H9 (cell line): ENCODE data around the gene MOB1B. TPM values are rescaled to one million over a fixed set of nuclear protein-coding genes. Genes with fewer than 3 reads are reported as not detected.

ENCODE experiments used
- DNase-seq: peaks from one replicate; pipeline ENCODE4 v3.0.0-alpha.2; 2017
- H2AFZ ChIP-seq: one replicate; pipeline ENCODE4 v1.6.1; 2013; ENCODE audit warnings: mild to moderate bottlenecking, low read length, control low read depth, moderate library complexity
- H2AK5ac ChIP-seq: 2 replicates; pipeline ENCODE4 v1.6.1; 2013; ENCODE audit warnings: low read length, control low read depth, mixed read lengths; ENCODE audit not compliant: insufficient read length
- H2BK120ac ChIP-seq: one replicate; pipeline ENCODE4 v1.6.1; 2013; ENCODE audit warnings: low read depth, mild to moderate bottlenecking, low read length, control low read depth, inconsistent platforms; ENCODE audit not compliant: poor library complexity, severe bottlenecking
- H2BK12ac ChIP-seq: 2 replicates; pipeline ENCODE4 v1.6.1; 2013; ENCODE audit warnings: low read length, control low read depth, mixed read lengths, low read depth; ENCODE audit not compliant: insufficient read length
- H2BK15ac ChIP-seq: 2 replicates; pipeline ENCODE4 v1.6.1; 2013; ENCODE audit warnings: low read depth, low read length, control low read depth
- H2BK20ac ChIP-seq: one replicate; pipeline ENCODE4 v1.6.1; 2013; ENCODE audit warnings: low read depth, mild to moderate bottlenecking, low read length, control low read depth, inconsistent platforms; ENCODE audit not compliant: poor library complexity, severe bottlenecking
- H2BK5ac ChIP-seq: 2 replicates; pipeline ENCODE4 v1.6.1; 2013; ENCODE audit warnings: low read length, control low read depth, mixed read lengths; ENCODE audit not compliant: insufficient read length
- H3K14ac ChIP-seq: 2 replicates; pipeline ENCODE4 v1.6.1; 2013; ENCODE audit warnings: low read length, control low read depth; ENCODE audit not compliant: insufficient read depth
- H3K18ac ChIP-seq: 2 replicates; pipeline ENCODE4 v1.6.1; 2013; ENCODE audit warnings: low read depth, mild to moderate bottlenecking, mixed read lengths, low read length, control low read depth; ENCODE audit not compliant: insufficient read length
- H3K23ac ChIP-seq: 2 replicates; pipeline ENCODE4 v1.6.1; 2013; ENCODE audit warnings: low read length, control low read depth, mixed read lengths, low read depth; ENCODE audit not compliant: insufficient read length
- H3K23me2 ChIP-seq: 2 replicates; pipeline ENCODE4 v1.6.1; 2013; ENCODE audit warnings: low read depth, mild to moderate bottlenecking, mixed read lengths, low read length, control low read depth; ENCODE audit not compliant: insufficient read length, poor library complexity, severe bottlenecking
- H3K27ac ChIP-seq: 2 replicates; pipeline ENCODE4 v1.5.1; 2013; ENCODE audit warnings: low read length, control low read depth, mixed read lengths, low read depth; ENCODE audit not compliant: insufficient read length
- H3K27me3 ChIP-seq: 2 replicates; pipeline ENCODE4 v1.6.1; 2013; ENCODE audit warnings: low read length, control low read depth, inconsistent platforms; ENCODE audit not compliant: insufficient read depth
- H3K4ac ChIP-seq: 2 replicates; pipeline ENCODE4 v1.6.1; 2013; ENCODE audit warnings: low read depth, mild to moderate bottlenecking, control low read depth, inconsistent platforms, low read length, moderate library complexity
- H3K4me1 ChIP-seq: 2 replicates; pipeline ENCODE4 v1.6.1; 2013; ENCODE audit warnings: low read length, control low read depth, inconsistent platforms; ENCODE audit not compliant: insufficient read depth
- H3K4me2 ChIP-seq: 2 replicates; pipeline ENCODE4 v1.6.1; 2013; ENCODE audit warnings: low read length, control low read depth, mixed read lengths; ENCODE audit not compliant: insufficient read length, insufficient read depth
- H3K56ac ChIP-seq: 2 replicates; pipeline ENCODE4 v1.6.1; 2013; ENCODE audit warnings: low read depth, mild to moderate bottlenecking, mixed read lengths, low read length, control low read depth; ENCODE audit not compliant: insufficient read length
- H3K79me1 ChIP-seq: 2 replicates; pipeline ENCODE4 v1.6.1; 2013; ENCODE audit warnings: low read depth, mild to moderate bottlenecking, moderate library complexity, low read length, control low read depth, inconsistent platforms; ENCODE audit not compliant: insufficient read depth, poor library complexity, severe bottlenecking
- H3K79me2 ChIP-seq: 2 replicates; pipeline ENCODE4 v1.6.1; 2013; ENCODE audit warnings: low read length, control low read depth, inconsistent platforms; ENCODE audit not compliant: insufficient read depth
- H3K9ac ChIP-seq: 2 replicates; pipeline ENCODE4 v1.6.1; 2013; ENCODE audit warnings: low read length, control low read depth, mixed read lengths; ENCODE audit not compliant: insufficient read length; ENCODE audit errors: extremely low read depth
- H3K9me3 ChIP-seq: one replicate; pipeline ENCODE4 v1.6.1; 2013; ENCODE audit warnings: low read depth, low read length, inconsistent platforms; ENCODE audit not compliant: control insufficient read depth
- H3T11ph ChIP-seq: one replicate; pipeline ENCODE4 v1.6.1; 2013; ENCODE audit warnings: mild to moderate bottlenecking, low read length, control low read depth, inconsistent platforms
- H4K20me1 ChIP-seq: one replicate; pipeline ENCODE4 v1.6.1; 2013; ENCODE audit not compliant: control insufficient read depth, insufficient read length, insufficient read depth
- H4K5ac ChIP-seq: 2 replicates; pipeline ENCODE4 v1.6.1; 2013; ENCODE audit warnings: low read depth, mild to moderate bottlenecking, mixed read lengths, low read length, control low read depth; ENCODE audit not compliant: insufficient read length
- H4K8ac ChIP-seq: replicated peaks from 2 replicates; pipeline ENCODE4 v1.6.1; 2013; ENCODE audit warnings: low read length, control low read depth, mixed read lengths, low read depth; ENCODE audit not compliant: insufficient read length
- H4K91ac ChIP-seq: 2 replicates; pipeline ENCODE4 v1.6.1; 2013; ENCODE audit warnings: low read depth, mild to moderate bottlenecking, moderate library complexity, mixed read lengths, low read length, control low read depth; ENCODE audit not compliant: insufficient read length
- H3K27ac Mint-ChIP-seq, 3 experiments: 2 replicates in 2 of 3; 3 replicates in 1 of 3; pipeline ENCODE4 v1.8.0; 2020 to 2021; ENCODE audit warnings: mixed read lengths in 3 of 3, mild to moderate bottlenecking in 1 of 3, moderate library complexity in 1 of 3
- H3K27me3 Mint-ChIP-seq: 2 replicates; pipeline ENCODE4 v1.8.0; 2021; ENCODE audit warnings: low read depth, mild to moderate bottlenecking, moderate library complexity, mixed read lengths
- H3K36me3 Mint-ChIP-seq, 3 experiments: 2 replicates in 2 of 3; 3 replicates in 1 of 3; pipeline ENCODE4 v1.8.0; 2020 to 2021; ENCODE audit warnings: low read depth in 3 of 3, mixed read lengths in 3 of 3; ENCODE audit not compliant: insufficient read depth in 1 of 3
- H3K4me1 Mint-ChIP-seq, 2 experiments: 2 replicates each; pipeline ENCODE4 v1.8.0; 2020; ENCODE audit warnings: mixed read lengths in 2 of 2
- H3K4me3 Mint-ChIP-seq, 2 experiments: 2 replicates in 1 of 2; 3 replicates in 1 of 2; pipeline ENCODE4 v1.8.0; 2020 to 2021; ENCODE audit warnings: mild to moderate bottlenecking in 2 of 2, mixed read lengths in 2 of 2, moderate library complexity in 1 of 2
- H3K9me3 Mint-ChIP-seq, 2 experiments: 2 replicates in 1 of 2; 3 replicates in 1 of 2; pipeline ENCODE4 v1.8.0; 2020; ENCODE audit warnings: mild to moderate bottlenecking in 2 of 2, mixed read lengths in 2 of 2, moderate library complexity in 1 of 2
- CTCF ChIP-seq: fragments of 200-600 bp; sonication (generic); conservative IDR thresholded peaks from 3 replicates; pipeline ENCODE4 v1.8.0; 2021; ENCODE audit warnings: antibody characterized with exemption, mild to moderate bottlenecking
- total RNA-seq: library from RNA; stranded (reverse); gene quantifications from 2 replicates; pipeline ENCODE4 v1.2.1, GENCODE V29; 2021

MOB1B gene
- total RNA-seq, 1 experiment from 2014 or later: 30.3 TPM

- H4K5ac ChIP-seq: no peak overlapping the region
- no peak overlapping the region for H4K8ac ChIP-seq
- Mint-ChIP-seq H3K9me3 (no peaks in the 10 kb centered on the region), H3K27me3 (no peaks in the 10 kb centered on the region; the same call in 1 of the 2 replicates), H3K4me1 (peaks cover 12% of the 10 kb centered on the region in 2 experiments), H3K36me3 (no peaks in the 10 kb centered on the region), H3K4me3 (no peak overlapping the region; a peak in 2 of 5 replicates), H3K27ac (peak overlapping the region in 2 of 3 experiments; percentile 10 to 85; a peak in 4 of 7 replicates)
- no peak overlapping the region for H2BK15ac ChIP-seq
- H3K23ac ChIP-seq: no peak overlapping the region
- no peak for DNase-seq
- no peaks in the 10 kb centered on the region for H3K23me2 ChIP-seq
- no peak overlapping the region for H3K4ac ChIP-seq
- no peak overlapping the region for H2AFZ ChIP-seq
- H3K79me1 ChIP-seq: no peaks in the 10 kb centered on the region
- H2BK12ac ChIP-seq: no peak overlapping the region
- H3K9me3 ChIP-seq: no peaks in the 10 kb centered on the region
- H4K20me1 ChIP-seq: no peaks in the 10 kb centered on the region
- H3K4me2 ChIP-seq: peak overlapping the region; percentile 21
- H3K56ac ChIP-seq: no peak overlapping the region
- H2BK5ac ChIP-seq: no peak overlapping the region
- TF ChIP-seq CTCF: no peak
- no peak overlapping the region for H2BK20ac ChIP-seq
- no peak overlapping the region for H3K14ac ChIP-seq
- no peaks in the 10 kb centered on the region for H3K27me3 ChIP-seq
- peak overlapping the region; percentile 75 for H3K27ac ChIP-seq
- H3T11ph ChIP-seq: no peak overlapping the region
- H3K9ac ChIP-seq: no peak overlapping the region
- no peak overlapping the region for H3K18ac ChIP-seq
- no peaks in the 10 kb centered on the region for H3K79me2 ChIP-seq
- H2AK5ac ChIP-seq: no peak overlapping the region
- H3K4me1 ChIP-seq: peaks cover 4% of the 10 kb centered on the region; the same call in 1 of the 2 replicates
- H4K91ac ChIP-seq: no peak overlapping the region
- no peak overlapping the region for H2BK120ac ChIP-seq
Observed at GRCh38 chr4:70868778-70869177, 33.4 kb upstream of the MOB1B start.
